ENCODE results near the gene CACNA2D3. TPM values are rescaled to one million over a fixed set of nuclear protein-coding genes. Genes with fewer than 3 reads are reported as not detected.

CACNA2D3 gene
- total RNA-seq, 1 experiment from 2014 or later: 0.59 TPM

DNA sequence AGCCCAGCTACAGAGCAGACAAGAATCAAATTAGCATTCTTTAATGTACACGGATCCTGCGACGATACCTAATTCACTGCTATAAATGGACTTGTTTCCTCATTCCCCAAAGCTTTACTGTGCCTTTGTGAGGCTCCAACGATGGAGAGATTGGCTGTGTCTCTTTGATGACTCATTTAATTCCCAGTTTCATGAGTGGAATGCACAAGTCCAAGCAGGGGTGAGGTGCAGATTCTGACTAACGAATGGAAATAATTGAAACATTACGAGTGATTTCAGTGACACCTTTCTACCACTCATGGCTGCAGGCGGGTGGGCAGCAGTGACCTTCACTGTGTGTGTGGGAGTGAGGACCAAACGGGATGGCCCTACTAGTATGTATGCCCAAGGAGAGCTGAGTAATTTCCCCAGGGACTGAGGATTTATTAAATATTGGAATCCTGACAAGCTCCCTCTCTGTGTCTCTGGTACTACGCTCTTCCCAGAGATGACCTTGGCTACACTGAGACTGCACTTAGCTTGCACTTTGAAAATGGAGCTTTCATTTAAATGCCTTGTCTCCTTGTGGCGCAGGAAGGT lies 156.7 kb downstream of the CACNA2D3 start:
- no TSS peak for BruUV-seq (replicated peaks)
- intact Hi-C loops (cut with micrococcal nuclease; ENCODE audit: unreplicated experiment): no loop called here
- POLR2A ChIA-PET (ENCODE audit: unreplicated experiment): no interaction called here

DNA sequence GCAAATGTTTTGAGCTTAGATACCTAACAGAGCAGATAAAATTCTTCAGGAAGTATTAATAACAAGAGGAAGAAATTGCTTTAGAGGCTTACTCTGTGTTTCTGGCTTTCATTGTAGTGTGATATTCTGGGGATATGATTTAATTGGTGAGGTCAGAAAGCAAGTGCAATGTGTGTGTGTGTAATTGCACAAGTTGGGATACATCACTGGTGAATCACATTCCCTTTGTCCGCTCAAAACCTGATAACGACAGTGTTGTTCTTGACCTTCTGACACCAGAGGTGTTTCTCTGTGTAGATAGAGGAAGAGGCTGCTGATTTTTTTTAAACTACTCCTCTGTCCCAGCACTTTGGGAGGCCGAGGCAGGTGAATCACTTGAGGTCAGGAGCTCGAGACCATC lies 161.1 kb downstream of the CACNA2D3 start:
- no peak for TF ChIP-seq EZH2 (IDR thresholded peaks at IDR 0.05; ENCODE audit: low read depth)
- TF ChIP-seq, protein P1, sequence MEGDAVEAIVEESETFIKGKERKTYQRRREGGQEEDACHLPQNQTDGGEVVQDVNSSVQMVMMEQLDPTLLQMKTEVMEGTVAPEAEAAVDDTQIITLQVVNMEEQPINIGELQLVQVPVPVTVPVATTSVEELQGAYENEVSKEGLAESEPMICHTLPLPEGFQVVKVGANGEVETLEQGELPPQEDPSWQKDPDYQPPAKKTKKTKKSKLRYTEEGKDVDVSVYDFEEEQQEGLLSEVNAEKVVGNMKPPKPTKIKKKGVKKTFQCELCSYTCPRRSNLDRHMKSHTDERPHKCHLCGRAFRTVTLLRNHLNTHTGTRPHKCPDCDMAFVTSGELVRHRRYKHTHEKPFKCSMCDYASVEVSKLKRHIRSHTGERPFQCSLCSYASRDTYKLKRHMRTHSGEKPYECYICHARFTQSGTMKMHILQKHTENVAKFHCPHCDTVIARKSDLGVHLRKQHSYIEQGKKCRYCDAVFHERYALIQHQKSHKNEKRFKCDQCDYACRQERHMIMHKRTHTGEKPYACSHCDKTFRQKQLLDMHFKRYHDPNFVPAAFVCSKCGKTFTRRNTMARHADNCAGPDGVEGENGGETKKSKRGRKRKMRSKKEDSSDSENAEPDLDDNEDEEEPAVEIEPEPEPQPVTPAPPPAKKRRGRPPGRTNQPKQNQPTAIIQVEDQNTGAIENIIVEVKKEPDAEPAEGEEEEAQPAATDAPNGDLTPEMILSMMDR (conservative IDR thresholded peaks at IDR 0.05): no peak
- Histone ChIP-seq H2AFZ (no peak overlapping the region), H3K4me1 (replicated peaks; ENCODE audit: insufficient read depth) (no peaks in the 10 kb centered on the region), H3F3A (ENCODE audit: insufficient read depth, low read depth) (no peaks in the 10 kb centered on the region), H4K20me1 (ENCODE audit: insufficient read depth) (no peaks in the 10 kb centered on the region), H3K4me3 (no peak overlapping the region), H3K9me3 (ENCODE audit: insufficient read depth, low read depth) (no peaks in the 10 kb centered on the region), H3K4me2 (no peak overlapping the region), H3K79me2 (ENCODE audit: low read depth) (no peaks in the 10 kb centered on the region), H3K27ac (no peak overlapping the region), H3K9me2 (ENCODE audit: insufficient read depth) (no peaks in the 10 kb centered on the region), H3K27me3 (ENCODE audit: insufficient read depth, low read depth) (peaks cover 10% of the 10 kb centered on the region; the same call in 1 of the 2 replicates), H3K36me3 (ENCODE audit: low read depth) (no peaks in the 10 kb centered on the region)
- no peak for DNase-seq
- intact Hi-C loops (cut with micrococcal nuclease; ENCODE audit: unreplicated experiment): no loop called here
- ChIA-PET POLR2A (ENCODE audit: unreplicated experiment) (no interaction called here), CTCF (no interaction called here)
- no TSS peak for BruUV-seq (replicated peaks)

More for the DNA sequence above, 156.7 kb downstream of the CACNA2D3 start:
- H4K20me1 ChIP-seq (ENCODE audit: insufficient read depth): no peaks in the 10 kb centered on the region
- TF ChIP-seq EZH2 (IDR thresholded peaks at IDR 0.05; ENCODE audit: low read depth): no peak
- TF ChIP-seq, protein P1 (conservative IDR thresholded peaks at IDR 0.05): no peak
- H3K4me2 ChIP-seq: no peak overlapping the region
- no peaks in the 10 kb centered on the region for H3K79me2 ChIP-seq (ENCODE audit: low read depth)
- CTCF ChIA-PET: no interaction called here
- H2AFZ ChIP-seq: no peak overlapping the region
- H3K9me3 ChIP-seq (ENCODE audit: insufficient read depth, low read depth): no peaks in the 10 kb centered on the region
- H3K9me2 ChIP-seq (ENCODE audit: insufficient read depth): no peaks in the 10 kb centered on the region
- no peak overlapping the region for H3K27ac ChIP-seq
- H3K36me3 ChIP-seq (ENCODE audit: low read depth): no peaks in the 10 kb centered on the region
- peaks cover 10% of the 10 kb centered on the region; the same call in 1 of the 2 replicates for H3K27me3 ChIP-seq (ENCODE audit: insufficient read depth, low read depth)
- no peak overlapping the region for H3K4me3 ChIP-seq
- DNase-seq: no peak
- no peaks in the 10 kb centered on the region for H3K4me1 ChIP-seq (replicated peaks; ENCODE audit: insufficient read depth)
- H3F3A ChIP-seq (ENCODE audit: insufficient read depth, low read depth): no peaks in the 10 kb centered on the region

DNA sequence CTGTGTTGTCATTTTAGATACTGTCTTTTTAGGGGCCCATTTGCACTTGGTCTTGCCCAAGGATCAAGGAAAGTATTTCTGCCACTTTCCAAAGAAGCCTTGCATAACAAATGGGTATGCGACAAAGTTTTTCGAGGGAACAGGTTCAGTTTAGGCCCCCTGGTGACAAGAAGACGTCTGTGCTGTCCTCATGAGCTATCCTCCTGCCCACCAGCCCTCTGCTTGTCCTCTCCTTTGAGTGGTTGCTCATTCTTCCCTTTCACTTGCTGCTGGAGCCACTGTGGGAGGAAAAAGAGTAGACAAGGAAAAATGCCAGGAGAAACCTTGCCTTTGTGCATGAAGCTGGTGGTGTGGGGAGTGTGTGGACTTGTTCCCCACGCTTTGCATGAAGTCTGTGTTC lies 171.9 kb downstream of the CACNA2D3 start:
- no peaks in the 10 kb centered on the region for H3K79me2 ChIP-seq (ENCODE audit: low read depth)
- POLR2A ChIA-PET (ENCODE audit: unreplicated experiment): no interaction called here

More for the DNA sequence above, 171.9 kb downstream of the CACNA2D3 start:
- Histone ChIP-seq H3K27me3 (ENCODE audit: insufficient read depth, low read depth) (peaks cover 5% of the 10 kb centered on the region; the same call in 1 of the 2 replicates), H3K4me3 (no peak overlapping the region), H3F3A (ENCODE audit: insufficient read depth, low read depth) (no peaks in the 10 kb centered on the region), H3K4me1 (replicated peaks; ENCODE audit: insufficient read depth) (no peaks in the 10 kb centered on the region), H3K9me3 (ENCODE audit: insufficient read depth, low read depth) (no peaks in the 10 kb centered on the region), H2AFZ (no peak overlapping the region), H3K4me2 (no peak overlapping the region), H3K9me2 (ENCODE audit: insufficient read depth) (no peaks in the 10 kb centered on the region), H3K36me3 (ENCODE audit: low read depth) (no peaks in the 10 kb centered on the region), H4K20me1 (ENCODE audit: insufficient read depth) (no peaks in the 10 kb centered on the region), H3K27ac (no peak overlapping the region)
- CTCF ChIA-PET: no interaction called here
- intact Hi-C loops (cut with micrococcal nuclease; ENCODE audit: unreplicated experiment): no loop called here
- no peak for DNase-seq
- TF ChIP-seq, protein P1 (conservative IDR thresholded peaks at IDR 0.05): no peak
- no peak for TF ChIP-seq EZH2 (IDR thresholded peaks at IDR 0.05; ENCODE audit: low read depth)
- BruUV-seq (replicated peaks): no TSS peak

Data from PC-9 (cell line).